ENCODE data around the gene LAMTOR5. TPM values are rescaled to one million over a fixed set of nuclear protein-coding genes. Genes with fewer than 3 reads are reported as not detected.

LAMTOR5 gene
- total RNA-seq, 1 experiment from 2014 or later = 119 TPM

DNA sequence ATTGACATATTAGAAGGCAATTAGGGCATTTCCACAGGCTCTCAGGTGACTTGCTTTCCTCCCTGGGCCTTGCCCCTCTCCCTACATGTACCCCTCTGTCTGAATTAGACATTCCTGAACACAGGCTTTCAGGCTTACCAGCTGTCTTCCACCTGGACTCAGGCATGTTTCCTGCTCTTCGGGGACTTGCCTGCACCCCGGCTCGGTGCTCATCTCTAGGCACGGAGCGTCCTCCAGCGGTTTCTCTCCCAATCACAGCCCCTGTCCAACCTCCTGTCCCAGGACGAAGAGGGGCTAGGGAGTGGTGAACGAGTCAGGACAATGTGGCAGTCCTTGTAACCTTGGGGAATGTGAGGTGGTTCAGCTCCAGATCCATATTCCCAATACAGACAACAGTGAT lies 47.7 kb upstream of the LAMTOR5 start:
- ChIA-PET CTCF (no interaction called here), POLR2A (no interaction called here)
- Histone ChIP-seq H3K4me1 (ENCODE audit: control insufficient read depth, insufficient read depth, low read length) (no peaks in the 10 kb centered on the region), H3K27ac (ENCODE audit: low read length) (no peak overlapping the region), H3K4me3 (ENCODE audit: low read depth in 2 of 2, low read length in 2 of 2) (no peak overlapping the region), H3K27me3 (ENCODE audit: control insufficient read depth, insufficient read depth, low read length) (peaks cover 8% of the 10 kb centered on the region), H3K36me3 (ENCODE audit: control insufficient read depth, insufficient read depth, low read length) (no peaks in the 10 kb centered on the region), H3K9me3 (ENCODE audit: control insufficient read depth, insufficient read depth, low read depth, low read length) (no peaks in the 10 kb centered on the region)
- intact Hi-C loops (cut with micrococcal nuclease; ENCODE audit: unreplicated experiment) = no loop called here
- ATAC-seq (no peak), DNase-seq (ENCODE audit: low read depth, low spot score) (no peak)
- no TSS peak for BruUV-seq (replicated peaks)
- TF ChIP-seq POLR2AphosphoS5 (IDR thresholded peaks at IDR 0.05; ENCODE audit: low read depth, low read length) (no peak), SIN3A (IDR thresholded peaks at IDR 0.05; ENCODE audit: borderline replicate concordance, insufficient read depth, low read depth, low read length) (no peak)
- TF ChIP-seq, protein P1, sequence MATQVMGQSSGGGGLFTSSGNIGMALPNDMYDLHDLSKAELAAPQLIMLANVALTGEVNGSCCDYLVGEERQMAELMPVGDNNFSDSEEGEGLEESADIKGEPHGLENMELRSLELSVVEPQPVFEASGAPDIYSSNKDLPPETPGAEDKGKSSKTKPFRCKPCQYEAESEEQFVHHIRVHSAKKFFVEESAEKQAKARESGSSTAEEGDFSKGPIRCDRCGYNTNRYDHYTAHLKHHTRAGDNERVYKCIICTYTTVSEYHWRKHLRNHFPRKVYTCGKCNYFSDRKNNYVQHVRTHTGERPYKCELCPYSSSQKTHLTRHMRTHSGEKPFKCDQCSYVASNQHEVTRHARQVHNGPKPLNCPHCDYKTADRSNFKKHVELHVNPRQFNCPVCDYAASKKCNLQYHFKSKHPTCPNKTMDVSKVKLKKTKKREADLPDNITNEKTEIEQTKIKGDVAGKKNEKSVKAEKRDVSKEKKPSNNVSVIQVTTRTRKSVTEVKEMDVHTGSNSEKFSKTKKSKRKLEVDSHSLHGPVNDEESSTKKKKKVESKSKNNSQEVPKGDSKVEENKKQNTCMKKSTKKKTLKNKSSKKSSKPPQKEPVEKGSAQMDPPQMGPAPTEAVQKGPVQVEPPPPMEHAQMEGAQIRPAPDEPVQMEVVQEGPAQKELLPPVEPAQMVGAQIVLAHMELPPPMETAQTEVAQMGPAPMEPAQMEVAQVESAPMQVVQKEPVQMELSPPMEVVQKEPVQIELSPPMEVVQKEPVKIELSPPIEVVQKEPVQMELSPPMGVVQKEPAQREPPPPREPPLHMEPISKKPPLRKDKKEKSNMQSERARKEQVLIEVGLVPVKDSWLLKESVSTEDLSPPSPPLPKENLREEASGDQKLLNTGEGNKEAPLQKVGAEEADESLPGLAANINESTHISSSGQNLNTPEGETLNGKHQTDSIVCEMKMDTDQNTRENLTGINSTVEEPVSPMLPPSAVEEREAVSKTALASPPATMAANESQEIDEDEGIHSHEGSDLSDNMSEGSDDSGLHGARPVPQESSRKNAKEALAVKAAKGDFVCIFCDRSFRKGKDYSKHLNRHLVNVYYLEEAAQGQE (IDR thresholded peaks at IDR 0.05; ENCODE audit: insufficient read depth in 1 of 2, low read depth in 2 of 2, low read length in 1 of 2) = no peak
- in situ Hi-C loops (cut with HindIII; ENCODE audit: low pct_unique_long_range_greater_than_20kb, low sequenced_read_pairs) = no loop called here

DNA sequence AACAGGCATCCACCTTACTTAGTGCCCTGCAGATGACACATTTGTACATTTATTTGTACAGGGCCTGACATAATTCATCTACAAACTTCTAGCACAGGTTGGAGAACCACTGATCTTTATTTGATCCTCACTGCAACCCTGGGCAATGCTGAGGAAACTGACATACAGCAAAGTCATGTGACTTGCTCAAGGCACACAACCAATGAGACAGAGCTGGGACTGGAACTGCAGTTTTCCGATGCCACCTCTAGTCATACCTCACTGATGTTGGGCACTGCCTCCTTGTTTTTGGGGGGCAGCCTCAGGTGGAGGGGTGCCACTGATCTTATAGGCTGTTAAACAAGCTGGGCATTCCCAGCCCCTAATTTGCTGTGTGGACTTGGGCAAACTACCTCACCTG lies 46.8 kb upstream of the LAMTOR5 start:
- ChIA-PET POLR2A (no interaction called here), CTCF (no interaction called here)
- no TSS peak for BruUV-seq (replicated peaks)
- TF ChIP-seq TCF7L2 (IDR thresholded peaks at IDR 0.05; ENCODE audit: low read depth, low read length) (no peak), POLR2AphosphoS5 (IDR thresholded peaks at IDR 0.05; ENCODE audit: low read depth, low read length) (no peak), SIN3A (IDR thresholded peaks at IDR 0.05; ENCODE audit: borderline replicate concordance, insufficient read depth, low read depth, low read length) (no peak)
- TF ChIP-seq, protein P2, sequence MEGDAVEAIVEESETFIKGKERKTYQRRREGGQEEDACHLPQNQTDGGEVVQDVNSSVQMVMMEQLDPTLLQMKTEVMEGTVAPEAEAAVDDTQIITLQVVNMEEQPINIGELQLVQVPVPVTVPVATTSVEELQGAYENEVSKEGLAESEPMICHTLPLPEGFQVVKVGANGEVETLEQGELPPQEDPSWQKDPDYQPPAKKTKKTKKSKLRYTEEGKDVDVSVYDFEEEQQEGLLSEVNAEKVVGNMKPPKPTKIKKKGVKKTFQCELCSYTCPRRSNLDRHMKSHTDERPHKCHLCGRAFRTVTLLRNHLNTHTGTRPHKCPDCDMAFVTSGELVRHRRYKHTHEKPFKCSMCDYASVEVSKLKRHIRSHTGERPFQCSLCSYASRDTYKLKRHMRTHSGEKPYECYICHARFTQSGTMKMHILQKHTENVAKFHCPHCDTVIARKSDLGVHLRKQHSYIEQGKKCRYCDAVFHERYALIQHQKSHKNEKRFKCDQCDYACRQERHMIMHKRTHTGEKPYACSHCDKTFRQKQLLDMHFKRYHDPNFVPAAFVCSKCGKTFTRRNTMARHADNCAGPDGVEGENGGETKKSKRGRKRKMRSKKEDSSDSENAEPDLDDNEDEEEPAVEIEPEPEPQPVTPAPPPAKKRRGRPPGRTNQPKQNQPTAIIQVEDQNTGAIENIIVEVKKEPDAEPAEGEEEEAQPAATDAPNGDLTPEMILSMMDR (IDR thresholded peaks at IDR 0.05) = no peak
- TF ChIP-seq, protein P1 (IDR thresholded peaks at IDR 0.05; ENCODE audit: insufficient read depth in 1 of 2, low read depth in 2 of 2, low read length in 1 of 2) = no peak
- DNase-seq (ENCODE audit: low read depth, low spot score) = no peak
- Histone ChIP-seq H3K9me3 (ENCODE audit: control insufficient read depth, insufficient read depth, low read depth, low read length) (no peaks in the 10 kb centered on the region), H3K4me3 (ENCODE audit: low read depth in 2 of 2, low read length in 2 of 2) (no peak overlapping the region), H3K27ac (ENCODE audit: low read length) (no peak overlapping the region), H3K4me1 (ENCODE audit: control insufficient read depth, insufficient read depth, low read length) (no peaks in the 10 kb centered on the region), H3K27me3 (ENCODE audit: control insufficient read depth, insufficient read depth, low read length) (peaks cover 8% of the 10 kb centered on the region), H3K36me3 (ENCODE audit: control insufficient read depth, insufficient read depth, low read length) (no peaks in the 10 kb centered on the region)
- intact Hi-C loops (cut with micrococcal nuclease; ENCODE audit: unreplicated experiment) (no loop called here), in situ Hi-C loops (cut with HindIII; ENCODE audit: low pct_unique_long_range_greater_than_20kb, low sequenced_read_pairs) (no loop called here)
- ATAC-seq = no peak
